ENCODE data around the gene UGT2B7. TPM values are rescaled to one million over a fixed set of nuclear protein-coding genes. Genes with fewer than 3 reads are reported as not detected.
"Not testable (repeated sequence)": the region's sequence is repeated elsewhere in the genome, so short reads cannot be mapped to it uniquely, and the experiment has no call there.

UGT2B7 gene
- total RNA-seq (not detected), polyA plus RNA-seq (not detected)

- Histone ChIP-seq H3K27me3 (ENCODE audit: insufficient read depth, low read length, poor library complexity, severe bottlenecking) (no peaks in the 10 kb centered on the region), H3K36me3 (ENCODE audit: insufficient read depth, low read length) (no peaks in the 10 kb centered on the region), H3K4me3 (ENCODE audit: low read length) (no peak within 1 kb of the TSS), H3K4me1 (ENCODE audit: insufficient read depth, low read length) (no peaks in the 10 kb centered on the region), H3K9me3 (ENCODE audit: low read length) (no peaks in the 10 kb centered on the region), H3K27ac (ENCODE audit: low read depth, low read length) (no peak within 1 kb of the TSS)
- no peaks in the 10 kb centered on the region for H3K27me3 Mint-ChIP-seq
- H3K27ac Mint-ChIP-seq = no peak within 1 kb of the TSS
- CTCF ChIA-PET = no interaction called here
- POLR2A ChIA-PET = no interaction called here
- H3K4me3 Mint-ChIP-seq = no peak within 1 kb of the TSS
- H3K36me3 Mint-ChIP-seq = no peaks in the 10 kb centered on the region
- no peak for DNase-seq
- peaks cover 0 to 4% (median 2%) of the 10 kb centered on the region in 5 donors for H3K9me3 Mint-ChIP-seq
- no peaks in the 10 kb centered on the region for H3K4me1 Mint-ChIP-seq
These were observed at the start of gene UGT2B7 for GRCh38 chr4:69096111-69096656. UGT2B7 (plus strand) TSS chr4:69096474; CDS start chr4:69096521, 47 bp downstream.

- POLR2A ChIA-PET = no interaction called here
- Histone ChIP-seq H3K27me3 (ENCODE audit: insufficient read depth, low read length, poor library complexity, severe bottlenecking) (no peaks in the 10 kb centered on the region), H3K4me1 (ENCODE audit: insufficient read depth, low read length) (no peaks in the 10 kb centered on the region), H3K4me3 (ENCODE audit: low read length) (no peak overlapping the region), H3K9me3 (ENCODE audit: low read length) (no peaks in the 10 kb centered on the region), H3K27ac (ENCODE audit: low read depth, low read length) (no peak overlapping the region), H3K36me3 (ENCODE audit: insufficient read depth, low read length) (no peaks in the 10 kb centered on the region)
- H3K36me3 Mint-ChIP-seq = no peaks in the 10 kb centered on the region
- H3K27ac Mint-ChIP-seq = no peak overlapping the region
- no peaks in the 10 kb centered on the region for H3K4me1 Mint-ChIP-seq
- H3K27me3 Mint-ChIP-seq = no peaks in the 10 kb centered on the region
- no peak for DNase-seq
- H3K4me3 Mint-ChIP-seq = no peak overlapping the region
- peaks cover 0 to 5% (median 0%) of the 10 kb centered on the region in 5 donors for H3K9me3 Mint-ChIP-seq
- CTCF ChIA-PET = no interaction called here
These were observed 46.4 kb upstream of the UGT2B7 start for GRCh38 chr4:69049860-69050259.

GRCh38 chr4:69050853-69051575, 45.3 kb upstream of the UGT2B7 start:
- H3K9me3 ChIP-seq (ENCODE audit: low read length); H3K9me3 Mint-ChIP-seq; H3K27me3 ChIP-seq (ENCODE audit: insufficient read depth, low read length, poor library complexity, severe bottlenecking); H3K4me1 ChIP-seq (ENCODE audit: insufficient read depth, low read length); H3K27ac Mint-ChIP-seq; H3K27ac ChIP-seq (ENCODE audit: low read depth, low read length); H3K4me3 ChIP-seq (ENCODE audit: low read length); H3K4me3 Mint-ChIP-seq; H3K36me3 Mint-ChIP-seq; H3K27me3 Mint-ChIP-seq; CTCF ChIA-PET; DNase-seq; H3K36me3 ChIP-seq (ENCODE audit: insufficient read depth, low read length); POLR2A ChIA-PET; H3K4me1 Mint-ChIP-seq: not testable (repeated sequence)

- H3K4me3 Mint-ChIP-seq = no peak overlapping the region
- H3K4me1 ChIP-seq (ENCODE audit: insufficient read depth, low read length) = no peaks in the 10 kb centered on the region
- no peak overlapping the region for H3K4me3 ChIP-seq (ENCODE audit: low read length)
- no peak for DNase-seq
- no peaks in the 10 kb centered on the region for H3K27me3 Mint-ChIP-seq
- no peak overlapping the region for H3K27ac Mint-ChIP-seq
- no peaks in the 10 kb centered on the region for H3K36me3 Mint-ChIP-seq
- ChIA-PET POLR2A (no interaction called here), CTCF (no interaction called here)
- no peaks in the 10 kb centered on the region for H3K27me3 ChIP-seq (ENCODE audit: insufficient read depth, low read length, poor library complexity, severe bottlenecking)
- peaks cover 0 to under 1% (median 0%) of the 10 kb centered on the region in 5 donors for H3K9me3 Mint-ChIP-seq
- no peaks in the 10 kb centered on the region for H3K36me3 ChIP-seq (ENCODE audit: insufficient read depth, low read length)
- no peak overlapping the region for H3K27ac ChIP-seq (ENCODE audit: low read depth, low read length)
- H3K4me1 Mint-ChIP-seq = no peaks in the 10 kb centered on the region
- no peaks in the 10 kb centered on the region for H3K9me3 ChIP-seq (ENCODE audit: low read length)
These were observed 44.7 kb upstream of the UGT2B7 start for GRCh38 chr4:69051576-69051943.

GRCh38 chr4:69053309-69053885, 42.9 kb upstream of the UGT2B7 start:
- H3K27ac ChIP-seq (ENCODE audit: low read depth, low read length); DNase-seq; CTCF ChIA-PET; H3K4me1 Mint-ChIP-seq; H3K4me3 ChIP-seq (ENCODE audit: low read length); H3K36me3 ChIP-seq (ENCODE audit: insufficient read depth, low read length); H3K36me3 Mint-ChIP-seq; H3K27me3 ChIP-seq (ENCODE audit: insufficient read depth, low read length, poor library complexity, severe bottlenecking); H3K9me3 ChIP-seq (ENCODE audit: low read length); POLR2A ChIA-PET; H3K4me3 Mint-ChIP-seq; H3K4me1 ChIP-seq (ENCODE audit: insufficient read depth, low read length); H3K27ac Mint-ChIP-seq; H3K27me3 Mint-ChIP-seq; H3K9me3 Mint-ChIP-seq: not testable (repeated sequence)

GRCh38 chr4:69054033-69054432, 42.2 kb upstream of the UGT2B7 start:
- H3K36me3 Mint-ChIP-seq; DNase-seq; H3K9me3 Mint-ChIP-seq; CTCF ChIA-PET; H3K27ac ChIP-seq (ENCODE audit: low read depth, low read length); H3K4me1 Mint-ChIP-seq; H3K27me3 Mint-ChIP-seq; POLR2A ChIA-PET; H3K27me3 ChIP-seq (ENCODE audit: insufficient read depth, low read length, poor library complexity, severe bottlenecking); H3K9me3 ChIP-seq (ENCODE audit: low read length); H3K4me3 Mint-ChIP-seq; H3K4me1 ChIP-seq (ENCODE audit: insufficient read depth, low read length); H3K4me3 ChIP-seq (ENCODE audit: low read length); H3K27ac Mint-ChIP-seq; H3K36me3 ChIP-seq (ENCODE audit: insufficient read depth, low read length): not testable (repeated sequence)

GRCh38 chr4:69054578-69055200, 41.6 kb upstream of the UGT2B7 start:
- Mint-ChIP-seq H3K27me3 (no peaks in the 10 kb centered on the region), H3K9me3 (peaks cover 0 to 4% (median 3%) of the 10 kb centered on the region in 5 donors), H3K4me1 (no peaks in the 10 kb centered on the region), H3K36me3 (no peaks in the 10 kb centered on the region), H3K27ac (no peak overlapping the region), H3K4me3 (no peak overlapping the region)
- ChIA-PET CTCF (no interaction called here), POLR2A (no interaction called here)
- Histone ChIP-seq H3K9me3 (ENCODE audit: low read length) (no peaks in the 10 kb centered on the region), H3K27ac (ENCODE audit: low read depth, low read length) (no peak overlapping the region), H3K4me3 (ENCODE audit: low read length) (no peak overlapping the region), H3K4me1 (ENCODE audit: insufficient read depth, low read length) (no peaks in the 10 kb centered on the region), H3K36me3 (ENCODE audit: insufficient read depth, low read length) (no peaks in the 10 kb centered on the region), H3K27me3 (ENCODE audit: insufficient read depth, low read length, poor library complexity, severe bottlenecking) (no peaks in the 10 kb centered on the region)
- DNase-seq = no peak

- Histone ChIP-seq H3K36me3 (ENCODE audit: insufficient read depth, low read length) (no peaks in the 10 kb centered on the region), H3K4me1 (ENCODE audit: insufficient read depth, low read length) (no peaks in the 10 kb centered on the region), H3K27ac (ENCODE audit: low read depth, low read length) (no peak overlapping the region), H3K27me3 (ENCODE audit: insufficient read depth, low read length, poor library complexity, severe bottlenecking) (no peaks in the 10 kb centered on the region), H3K9me3 (ENCODE audit: low read length) (no peaks in the 10 kb centered on the region), H3K4me3 (ENCODE audit: low read length) (no peak overlapping the region)
- Mint-ChIP-seq H3K27me3 (no peaks in the 10 kb centered on the region), H3K4me3 (no peak overlapping the region), H3K9me3 (peaks cover 0 to 4% (median 3%) of the 10 kb centered on the region in 5 donors), H3K36me3 (no peaks in the 10 kb centered on the region), H3K4me1 (no peaks in the 10 kb centered on the region), H3K27ac (no peak overlapping the region)
- POLR2A ChIA-PET = no interaction called here
- no peak for DNase-seq
- CTCF ChIA-PET = no interaction called here
These were observed 40.1 kb upstream of the UGT2B7 start for GRCh38 chr4:69056150-69056549.
